Measurements from ENCODE around the gene NTM.

Gene NTM

DNA sequence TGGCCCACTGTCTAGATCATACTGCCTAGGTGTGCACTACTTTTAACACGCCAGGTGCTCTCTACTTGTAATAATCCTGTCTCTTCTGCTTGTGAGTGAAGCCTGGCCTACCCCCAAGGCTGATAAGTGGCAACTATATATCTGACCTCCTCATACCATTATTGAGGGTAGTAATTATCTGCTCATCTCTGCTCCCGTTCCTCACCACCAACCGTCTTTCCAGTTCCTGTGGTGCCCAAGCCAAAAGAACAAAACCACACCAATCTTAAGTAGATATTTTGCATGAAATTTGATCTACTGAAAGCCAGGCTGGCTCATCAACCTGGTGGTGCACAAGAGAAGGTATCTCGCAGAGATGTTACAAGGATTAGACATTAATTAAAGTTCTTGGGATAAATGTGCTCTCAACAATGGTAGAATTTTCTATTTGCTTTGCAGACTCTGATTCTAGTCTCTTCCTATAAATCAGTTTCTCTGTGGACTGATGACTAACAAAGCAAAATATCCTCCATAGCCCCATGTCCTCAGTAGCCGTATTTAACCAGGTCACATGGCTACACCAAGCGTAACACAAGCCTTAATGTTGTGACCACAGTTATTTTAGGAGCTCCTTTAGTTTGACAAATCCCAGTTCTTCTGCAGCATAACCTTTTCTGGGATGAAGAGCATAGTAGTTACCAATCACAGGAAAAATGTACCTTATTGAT, 267.2 kb downstream of the NTM start:
- DNase-seq, result no peak
- Histone ChIP-seq H3K4me3 (ENCODE audit: low read depth, low read length) (no peak overlapping the region), H3K27ac (no peak overlapping the region), H3K27me3 (ENCODE audit: insufficient read depth, low read depth, severe bottlenecking) (no peaks in the 10 kb centered on the region), H3K9me3 (ENCODE audit: severe bottlenecking) (no peaks in the 10 kb centered on the region), H3K36me3 (no peaks in the 10 kb centered on the region)
- TF ChIP-seq, protein P1, sequence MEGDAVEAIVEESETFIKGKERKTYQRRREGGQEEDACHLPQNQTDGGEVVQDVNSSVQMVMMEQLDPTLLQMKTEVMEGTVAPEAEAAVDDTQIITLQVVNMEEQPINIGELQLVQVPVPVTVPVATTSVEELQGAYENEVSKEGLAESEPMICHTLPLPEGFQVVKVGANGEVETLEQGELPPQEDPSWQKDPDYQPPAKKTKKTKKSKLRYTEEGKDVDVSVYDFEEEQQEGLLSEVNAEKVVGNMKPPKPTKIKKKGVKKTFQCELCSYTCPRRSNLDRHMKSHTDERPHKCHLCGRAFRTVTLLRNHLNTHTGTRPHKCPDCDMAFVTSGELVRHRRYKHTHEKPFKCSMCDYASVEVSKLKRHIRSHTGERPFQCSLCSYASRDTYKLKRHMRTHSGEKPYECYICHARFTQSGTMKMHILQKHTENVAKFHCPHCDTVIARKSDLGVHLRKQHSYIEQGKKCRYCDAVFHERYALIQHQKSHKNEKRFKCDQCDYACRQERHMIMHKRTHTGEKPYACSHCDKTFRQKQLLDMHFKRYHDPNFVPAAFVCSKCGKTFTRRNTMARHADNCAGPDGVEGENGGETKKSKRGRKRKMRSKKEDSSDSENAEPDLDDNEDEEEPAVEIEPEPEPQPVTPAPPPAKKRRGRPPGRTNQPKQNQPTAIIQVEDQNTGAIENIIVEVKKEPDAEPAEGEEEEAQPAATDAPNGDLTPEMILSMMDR (IDR thresholded peaks at IDR 0.05; ENCODE audit: low read depth, low read length), result no peak

DNA sequence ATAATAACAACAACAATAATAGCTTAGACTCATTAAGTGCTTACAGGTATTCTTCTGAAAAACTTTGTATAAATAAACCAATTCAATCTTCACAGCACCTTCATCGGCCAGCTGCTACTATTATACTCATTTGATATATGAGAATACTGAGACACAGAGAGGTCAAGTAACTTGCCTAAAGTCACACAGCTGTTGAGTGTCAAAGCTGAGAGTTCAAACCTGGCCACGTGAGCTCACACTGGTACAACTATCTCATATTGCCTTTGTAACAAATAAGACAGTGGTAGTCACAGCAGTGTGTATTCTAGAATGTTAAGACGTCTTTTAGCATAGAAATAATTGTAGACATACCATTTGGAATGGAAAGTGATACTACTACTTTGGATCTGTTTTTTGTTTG, 268.5 kb downstream of the NTM start:
- Histone ChIP-seq H3K27ac (no peak overlapping the region), H3K36me3 (no peaks in the 10 kb centered on the region), H3K9me3 (ENCODE audit: severe bottlenecking) (no peaks in the 10 kb centered on the region), H3K4me3 (ENCODE audit: low read depth, low read length) (no peak overlapping the region), H3K27me3 (ENCODE audit: insufficient read depth, low read depth, severe bottlenecking) (no peaks in the 10 kb centered on the region)
- TF ChIP-seq, protein P1 (IDR thresholded peaks at IDR 0.05; ENCODE audit: low read depth, low read length), result no peak
- no peak for DNase-seq

- no peak overlapping the region for H3K4me3 ChIP-seq (ENCODE audit: low read depth, low read length)
- TF ChIP-seq, protein P1 (IDR thresholded peaks at IDR 0.05; ENCODE audit: low read depth, low read length), result no peak
- no peak for DNase-seq
- H3K9me3 ChIP-seq (ENCODE audit: severe bottlenecking), result no peaks in the 10 kb centered on the region
- no peaks in the 10 kb centered on the region for H3K27me3 ChIP-seq (ENCODE audit: insufficient read depth, low read depth, severe bottlenecking)
- no peaks in the 10 kb centered on the region for H3K36me3 ChIP-seq
- no peak overlapping the region for H3K27ac ChIP-seq
These were observed 269.9 kb downstream of the NTM start for GRCh38 chr11:131640320-131640719.

GRCh38 chr11:131642756-131643531, 272.5 kb downstream of the NTM start:
- Histone ChIP-seq H3K4me3 (ENCODE audit: low read depth, low read length) (no peak overlapping the region), H3K36me3 (no peaks in the 10 kb centered on the region), H3K27ac (no peak overlapping the region), H3K9me3 (ENCODE audit: severe bottlenecking) (no peaks in the 10 kb centered on the region), H3K27me3 (ENCODE audit: insufficient read depth, low read depth, severe bottlenecking) (no peaks in the 10 kb centered on the region)
- TF ChIP-seq, protein P1 (IDR thresholded peaks at IDR 0.05; ENCODE audit: low read depth, low read length), result no peak
- no peak for DNase-seq

- TF ChIP-seq, protein P1 (IDR thresholded peaks at IDR 0.05; ENCODE audit: low read depth, low read length), result no peak
- Histone ChIP-seq H3K36me3 (no peaks in the 10 kb centered on the region), H3K4me3 (ENCODE audit: low read depth, low read length) (no peak overlapping the region), H3K27me3 (ENCODE audit: insufficient read depth, low read depth, severe bottlenecking) (no peaks in the 10 kb centered on the region), H3K9me3 (ENCODE audit: severe bottlenecking) (no peaks in the 10 kb centered on the region), H3K27ac (no peak overlapping the region)
- DNase-seq, result no peak
These were observed 273.9 kb downstream of the NTM start for GRCh38 chr11:131644204-131644795.

Measured in WERI-Rb-1 (cell line).